ENCODE data around the gene TUBB4A. TPM values are rescaled to one million over a fixed set of nuclear protein-coding genes. Genes with fewer than 3 reads are reported as not detected.

The TUBB4A gene
- total and polyA plus RNA-seq, 9 of the 15 experiments (the other 6 are each of a cell fraction or from before 2014, with no cell fraction given) = 0.14 to 7.0 (median 0.75) TPM

GRCh38 chr19:6533746-6534418, 31.8 kb upstream of the TUBB4A start:
- Histone ChIP-seq H3K4me2 (ENCODE audit: insufficient read depth, low read length) (no peak overlapping the region), H3K27ac (ENCODE audit: extremely low read depth, low read depth, low read length) (no peak overlapping the region), H3K4me1 (replicated peaks in 1 of 2; ENCODE audit: control insufficient read depth in 2 of 2, insufficient read depth in 2 of 2, low read length in 2 of 2) (peaks cover 24 to 48% of the 10 kb centered on the region in 2 experiments), H4K20me1 (replicated peaks; ENCODE audit: control insufficient read depth, insufficient read depth, low read length) (no peaks in the 10 kb centered on the region; the same call in 1 of the 2 replicates), H3K9me1 (ENCODE audit: control insufficient read depth, insufficient read depth, low read length) (peaks cover 7% of the 10 kb centered on the region), H3K36me3 (ENCODE audit: control insufficient read depth, insufficient read depth, low read length) (peaks cover 22% of the 10 kb centered on the region), H3K27me3 (ENCODE audit: control insufficient read depth in 2 of 2, insufficient read depth in 2 of 2, low read length in 2 of 2) (no peaks in the 10 kb centered on the region), H3K9me3 (replicated peaks; ENCODE audit: control insufficient read depth, insufficient read depth, low read depth, low read length) (peaks cover 4% of the 10 kb centered on the region), H2AFZ (ENCODE audit: low read depth, low read length) (no peak overlapping the region), H3K79me2 (ENCODE audit: control insufficient read depth, insufficient read depth, low read length) (peaks cover 25% of the 10 kb centered on the region), H3K9ac (ENCODE audit: insufficient read depth in 1 of 2, low read depth in 2 of 2, low read length in 2 of 2) (no peak overlapping the region), H3K4me3 (no peak overlapping the region)
- ATAC-seq (no peak), DNase-seq (ENCODE audit: extremely low read depth in 1 of 4, low spot score in 3 of 4) (peak in 2 of 4 experiments; percentile 26 to 29), FAIRE-seq (no peak)
- ChIA-PET POLR2A (interaction anchor here (0.6 to 1.3 kb wide), 7 partner anchors 11 to 145 kb away, joined by 3 to 4 read pairs (median 4); no protein-coding TSS in a partner anchor), CTCF (ENCODE audit: low intra/inter-chr PET ratio) (no interaction called here)
- WGBS (ENCODE audit: insufficient coverage, low coverage, missing lambda C conversion rate) = 93% methylated on average over 7 of the region's 11 CpGs
- in situ Hi-C loops (cut with MboI) = no loop called here
- TF ChIP-seq, protein P1, sequence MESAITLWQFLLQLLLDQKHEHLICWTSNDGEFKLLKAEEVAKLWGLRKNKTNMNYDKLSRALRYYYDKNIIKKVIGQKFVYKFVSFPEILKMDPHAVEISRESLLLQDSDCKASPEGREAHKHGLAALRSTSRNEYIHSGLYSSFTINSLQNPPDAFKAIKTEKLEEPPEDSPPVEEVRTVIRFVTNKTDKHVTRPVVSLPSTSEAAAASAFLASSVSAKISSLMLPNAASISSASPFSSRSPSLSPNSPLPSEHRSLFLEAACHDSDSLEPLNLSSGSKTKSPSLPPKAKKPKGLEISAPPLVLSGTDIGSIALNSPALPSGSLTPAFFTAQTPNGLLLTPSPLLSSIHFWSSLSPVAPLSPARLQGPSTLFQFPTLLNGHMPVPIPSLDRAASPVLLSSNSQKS (CRISPR knock-in tag; IDR thresholded peaks at IDR 0.05) = no peak
- peak; percentile 16 for TF ChIP-seq ARHGAP35 (IDR thresholded peaks at IDR 0.05; ENCODE audit: partially characterized antibody)
- no TSS peak for BruUV-seq (replicated peaks)
- intact Hi-C loops (cut with micrococcal nuclease) = no loop called here

GRCh38 chr19:6533000-6533328, 30.9 kb upstream of the TUBB4A start:
- no TSS peak for BruUV-seq (replicated peaks)
- Histone ChIP-seq H3K36me3 (ENCODE audit: control insufficient read depth, insufficient read depth, low read length) (peaks cover 22% of the 10 kb centered on the region), H3K27ac (ENCODE audit: extremely low read depth, low read depth, low read length) (peak overlapping the region; percentile 99; the same call in 2 of the 3 replicates), H3K9me3 (replicated peaks; ENCODE audit: control insufficient read depth, insufficient read depth, low read depth, low read length) (peaks cover 4% of the 10 kb centered on the region), H4K20me1 (replicated peaks; ENCODE audit: control insufficient read depth, insufficient read depth, low read length) (no peaks in the 10 kb centered on the region; the same call in 1 of the 2 replicates), H3K4me1 (replicated peaks in 1 of 2; ENCODE audit: control insufficient read depth in 2 of 2, insufficient read depth in 2 of 2, low read length in 2 of 2) (peaks cover 32 to 58% of the 10 kb centered on the region in 2 experiments), H3K9me1 (ENCODE audit: control insufficient read depth, insufficient read depth, low read length) (peaks cover 7% of the 10 kb centered on the region), H3K9ac (ENCODE audit: insufficient read depth in 1 of 2, low read depth in 2 of 2, low read length in 2 of 2) (peak overlapping the region; percentile 94 to 95), H3K4me2 (ENCODE audit: insufficient read depth, low read length) (peak overlapping the region; percentile 97), H3K4me3 (peak overlapping the region; percentile 83; the same call in 1 of the 2 replicates), H3K79me2 (ENCODE audit: control insufficient read depth, insufficient read depth, low read length) (peaks cover 25% of the 10 kb centered on the region), H2AFZ (ENCODE audit: low read depth, low read length) (no peak overlapping the region), H3K27me3 (ENCODE audit: control insufficient read depth in 2 of 2, insufficient read depth in 2 of 2, low read length in 2 of 2) (no peaks in the 10 kb centered on the region)
- FAIRE-seq (no peak), DNase-seq (ENCODE audit: extremely low read depth in 1 of 4, low spot score in 3 of 4) (peak in 1 of 4 experiments; percentile 35), ATAC-seq (no peak)
- WGBS (ENCODE audit: insufficient coverage, low coverage, missing lambda C conversion rate) = no CpG with 5 or more reads among the region's 3 CpGs
- ChIA-PET POLR2A (interaction anchor here (0.6 to 3.1 kb wide), 10 partner anchors 11 to 273 kb away, joined by 3 to 22 read pairs (median 3); partner anchors contain the start of gene C3), CTCF (ENCODE audit: low intra/inter-chr PET ratio) (no interaction called here)
- peak; percentile 39; the same call in 1 of the 2 replicates for TF ChIP-seq ZNF263 (CRISPR knock-in tag; IDR thresholded peaks at IDR 0.05; ENCODE audit: borderline replicate concordance)
- peak; percentile 14; the same call in 1 of the 2 replicates for TF ChIP-seq ZBTB7A (IDR thresholded peaks at IDR 0.05; ENCODE audit: borderline replicate concordance, control insufficient read depth, low read depth, low read length)
- TF ChIP-seq C11orf30 (IDR thresholded peaks at IDR 0.05; ENCODE audit: low read depth) = no peak
- in situ Hi-C loops (cut with MboI) (no loop called here), intact Hi-C loops (cut with micrococcal nuclease) (no loop called here)
